NCI-H2029 (cell line): ENCODE measurements around the gene CTNNA1.

Experiments
- DNase-seq: peaks from one replicate; lab custom pipeline; 2025; lab: John Stamatoyannopoulos, UW

Gene CTNNA1

GRCh38 chr5:138849882-138850281 is 96.7 kb downstream of the CTNNA1 start:
- DNase-seq: no peak

- peak; percentile 5 for DNase-seq
These were observed 97.7 kb downstream of the CTNNA1 start for GRCh38 chr5:138850865-138851435.

GRCh38 chr5:138853132-138853531 is 99.9 kb downstream of the CTNNA1 start:
- no peak for DNase-seq

GRCh38 chr5:138867011-138867410 is 113.8 kb downstream of the CTNNA1 start:
- DNase-seq: no peak

- no peak for DNase-seq
These were observed 115.8 kb downstream of the CTNNA1 start for GRCh38 chr5:138869038-138869437.

- no peak for DNase-seq
These were observed 116.7 kb downstream of the CTNNA1 start for GRCh38 chr5:138869763-138870500.

- DNase-seq: no peak
These were observed 117.4 kb downstream of the CTNNA1 start for GRCh38 chr5:138870611-138871010.

- no peak for DNase-seq
These were observed 119.7 kb downstream of the CTNNA1 start for GRCh38 chr5:138872841-138873465.

GRCh38 chr5:138873466-138874221 is 120.4 kb downstream of the CTNNA1 start:
- no peak for DNase-seq

- DNase-seq: no peak
These were observed 121.0 kb downstream of the CTNNA1 start for GRCh38 chr5:138874241-138874640.

- DNase-seq: peak; percentile 26
These were observed 121.7 kb downstream of the CTNNA1 start, which contains the start of gene LRRTM2 for GRCh38 chr5:138874771-138875551. Gene LRRTM2, minus strand, starts transcription at chr5:138875335. Its CDS starts 424 bp downstream, at chr5:138874911.

- no peak for DNase-seq
These were observed 122.3 kb downstream of the CTNNA1 start for GRCh38 chr5:138875552-138875875.

GRCh38 chr5:138875946-138876345 is 122.7 kb downstream of the CTNNA1 start:
- no peak for DNase-seq

GRCh38 chr5:138876811-138877210 is 123.6 kb downstream of the CTNNA1 start:
- no peak for DNase-seq

GRCh38 chr5:138878437-138879235 is 125.4 kb downstream of the CTNNA1 start:
- peak; percentile 2 for DNase-seq

GRCh38 chr5:138883211-138883610 is 130.0 kb downstream of the CTNNA1 start:
- DNase-seq: no peak

- DNase-seq: no peak
These were observed 130.9 kb downstream of the CTNNA1 start for GRCh38 chr5:138884094-138884493.

GRCh38 chr5:138884554-138884953 is 131.3 kb downstream of the CTNNA1 start:
- DNase-seq: no peak

- no peak for DNase-seq
These were observed 136.8 kb downstream of the CTNNA1 start for GRCh38 chr5:138889994-138890393.

GRCh38 chr5:138890644-138891043 is 137.4 kb downstream of the CTNNA1 start:
- no peak for DNase-seq

- DNase-seq: no peak
These were observed 142.7 kb downstream of the CTNNA1 start for GRCh38 chr5:138895918-138896317.
